IMR-90 (cell line): Measurements from ENCODE around the gene TRMT2B. TPM values are rescaled to one million over a fixed set of nuclear protein-coding genes. Genes with fewer than 3 reads are reported as not detected.

Experiments
- ATAC-seq: fragments of 200-7000 bp; cut with Tn5 transposase; 2 replicates; pipeline ENCODE4 v1.9.1; 2020; ENCODE audit warnings: low read depth, mild to moderate bottlenecking, moderate library complexity
- BruUV-seq: library from RNA; stranded (reverse); fragments of 400-500 nt; replicated peaks from 2 replicates; lab custom pipeline; 2021; lab: Mats Ljungman, UMichigan
- CTCF ChIA-PET: fragments of 300-600 bp; formaldehyde crosslinking; extraction: SDS; loops from one replicate; lab custom pipeline; 2021; ENCODE audit warnings: antibody characterized with exemption; lab: Yijun Ruan, JAX
- POLR2A ChIA-PET: fragments of 300-600 bp; sonication (Branson Sonifier 250); formaldehyde crosslinking; loops from one replicate; lab custom pipeline; 2022; ENCODE audit warnings: antibody characterized with exemption; ENCODE audit not compliant: unreplicated experiment; lab: Charles Lee
- DNase-seq: peaks from one replicate; pipeline ENCODE4 v3.0.0; 2013
- H2AFZ ChIP-seq: replicated peaks from 2 replicates; pipeline ENCODE3; 2013; ENCODE audit warnings: low read length, mild to moderate bottlenecking; ENCODE audit not compliant: poor library complexity
- H2AK5ac ChIP-seq: 2 replicates; pipeline ENCODE4 v1.6.1; 2013; ENCODE audit warnings: low read depth, low read length, inconsistent platforms
- H2AK9ac ChIP-seq: replicated peaks from 2 replicates; pipeline ENCODE3; 2013; ENCODE audit warnings: mild to moderate bottlenecking, low read depth, low read length, moderate library complexity; ENCODE audit not compliant: poor library complexity
- H2BK120ac ChIP-seq: 2 replicates; pipeline ENCODE4 v1.6.1; 2013; ENCODE audit warnings: low read depth, low read length, inconsistent platforms
- H2BK15ac ChIP-seq: 3 replicates; pipeline ENCODE4 v1.6.1; 2013; ENCODE audit warnings: low read depth, low read length, inconsistent platforms
- H2BK20ac ChIP-seq: 2 replicates; pipeline ENCODE4 v1.6.1; 2013; ENCODE audit warnings: low read depth, mild to moderate bottlenecking, inconsistent platforms, low read length, moderate library complexity
- H2BK5ac ChIP-seq: 2 replicates; pipeline ENCODE4 v1.6.1; 2013; ENCODE audit warnings: mild to moderate bottlenecking, low read depth, low read length, inconsistent platforms; ENCODE audit not compliant: poor library complexity, severe bottlenecking
- H3K14ac ChIP-seq: replicated peaks from 2 replicates; pipeline ENCODE4 v1.6.1; 2013; ENCODE audit warnings: low read depth, low read length, inconsistent platforms
- H3K18ac ChIP-seq: 2 replicates; pipeline ENCODE4 v1.6.1; 2013; ENCODE audit warnings: low read depth, low read length, control low read depth
- H3K23ac ChIP-seq: 2 replicates; pipeline ENCODE4 v1.6.1; 2013; ENCODE audit warnings: low read depth, low read length, inconsistent platforms
- H3K27ac ChIP-seq: 2 replicates; pipeline ENCODE4 v1.5.1; 2013; ENCODE audit warnings: mild to moderate bottlenecking, control low read depth, low read length; ENCODE audit not compliant: insufficient read depth
- H3K27me3 ChIP-seq: 2 replicates; pipeline ENCODE4 v1.6.1; 2013; ENCODE audit warnings: low read length; ENCODE audit not compliant: control insufficient read depth, insufficient read depth
- H3K36me3 ChIP-seq: 2 replicates; pipeline ENCODE4 v1.6.1; 2013; ENCODE audit warnings: low read length, mixed read lengths; ENCODE audit not compliant: control insufficient read depth, insufficient read depth
- H3K4ac ChIP-seq: 2 replicates; pipeline ENCODE4 v1.6.1; 2013; ENCODE audit warnings: low read depth, low read length, inconsistent platforms
- H3K4me1 ChIP-seq: 2 replicates; pipeline ENCODE4 v1.6.1; 2013; ENCODE audit warnings: low read length, mixed read lengths; ENCODE audit not compliant: control insufficient read depth, insufficient read depth
- H3K4me2 ChIP-seq: 2 replicates; pipeline ENCODE4 v1.6.1; 2013; ENCODE audit warnings: low read depth, mild to moderate bottlenecking, control low read depth, low read length, moderate library complexity
- H3K4me3 ChIP-seq: 2 replicates; pipeline ENCODE4 v1.5.1; 2013; ENCODE audit warnings: low read depth, mild to moderate bottlenecking, control low read depth, low read length, moderate library complexity; ENCODE audit not compliant: insufficient read depth
- H3K56ac ChIP-seq: 2 replicates; pipeline ENCODE4 v1.6.1; 2013; ENCODE audit warnings: low read length, inconsistent platforms; ENCODE audit not compliant: insufficient read depth; ENCODE audit errors: extremely low read depth
- H3K79me1 ChIP-seq, 2 experiments: 2 replicates each; pipeline ENCODE4 v1.6.1; 2013; ENCODE audit warnings: low read length in 2 of 2, inconsistent platforms in 1 of 2, low read depth in 1 of 2
- H3K9ac ChIP-seq: 2 replicates; pipeline ENCODE4 v1.6.1; 2013; ENCODE audit warnings: low read depth, low read length, control low read depth
- H3K9me1 ChIP-seq: 2 replicates; pipeline ENCODE4 v1.6.1; 2013; ENCODE audit warnings: low read length, inconsistent platforms; ENCODE audit not compliant: insufficient read depth
- H3K9me3 ChIP-seq: 2 replicates; pipeline ENCODE4 v1.6.1; 2013; ENCODE audit warnings: low read length; ENCODE audit not compliant: control insufficient read depth, insufficient read depth
- H4K20me1 ChIP-seq: 2 replicates; pipeline ENCODE4 v1.6.1; 2013; ENCODE audit warnings: low read length, inconsistent platforms; ENCODE audit not compliant: insufficient read depth
- H4K5ac ChIP-seq: 2 replicates; pipeline ENCODE4 v1.6.1; 2013; ENCODE audit warnings: mild to moderate bottlenecking, low read depth, low read length, control low read depth
- H4K8ac ChIP-seq, 2 experiments: 2 replicates each; pipeline ENCODE4 v1.6.1; 2013; ENCODE audit warnings: low read depth in 2 of 2, low read length in 2 of 2, control low read depth in 1 of 2, inconsistent platforms in 1 of 2
- H4K91ac ChIP-seq: 2 replicates; pipeline ENCODE4 v1.6.1; 2013; ENCODE audit warnings: low read depth, low read length, inconsistent platforms; ENCODE audit not compliant: insufficient read depth
- BHLHE40 ChIP-seq: fragments of 150-350 bp; IDR thresholded peaks from 2 replicates; pipeline ENCODE4 v1.6.1; 2016; ENCODE audit warnings: mild to moderate bottlenecking, low read depth, low read length
- CTCF ChIP-seq: conservative IDR thresholded peaks from 2 replicates; pipeline ENCODE4 v1.5.1; 2012; ENCODE audit warnings: mild to moderate bottlenecking, low read depth, low read length, improper control_type of control experiment
- FOS ChIP-seq: fragments of 150-350 bp; IDR thresholded peaks from 2 replicates; pipeline ENCODE4 v1.6.1; 2016; ENCODE audit warnings: low read depth, low read length
- MAZ ChIP-seq: IDR thresholded peaks from 2 replicates; pipeline ENCODE4 v1.6.1; 2012; ENCODE audit warnings: low read depth, mild to moderate bottlenecking, low read length, improper control_type of control experiment, moderate library complexity, borderline replicate concordance
- MXI1 ChIP-seq: IDR thresholded peaks from 2 replicates; pipeline ENCODE4 v1.6.1; 2012; ENCODE audit warnings: low read depth, mild to moderate bottlenecking, low read length, moderate library complexity, borderline replicate concordance
- NFE2L2 ChIP-seq: fragments of 150-350 bp; IDR thresholded peaks from 2 replicates; pipeline ENCODE4 v1.6.1; 2016; ENCODE audit warnings: low read depth, mild to moderate bottlenecking, low read length
- POLR2A ChIP-seq: IDR thresholded peaks from 2 replicates; pipeline ENCODE4 v1.6.1; 2012; ENCODE audit warnings: mild to moderate bottlenecking, low read depth, low read length
- RAD21 ChIP-seq: IDR thresholded peaks from 2 replicates; pipeline ENCODE4 v1.6.1; 2012; ENCODE audit warnings: low read length, improper control_type of control experiment
- SMC3 ChIP-seq: fragments of 150-350 bp; IDR thresholded peaks from 2 replicates; pipeline ENCODE4 v1.6.1; 2016; ENCODE audit warnings: low read depth, mild to moderate bottlenecking, antibody characterized with exemption, low read length, moderate library complexity
- WGBS, 2 experiments: methylation state at CpG; one replicate each; pipeline versions ENCODE4 v1.1.5 to v1.1.7; 2013; ENCODE audit warnings: missing lambda C conversion rate in 2 of 2; ENCODE audit not compliant: insufficient read length in 1 of 2; ENCODE audit errors: extremely low coverage in 2 of 2; 5-methylcytosine and 5-hydroxymethylcytosine counted together
- dilution Hi-C: fragments of 300-500 bp; cut with HindIII; formaldehyde crosslinking; loops from one replicate; pipeline ENCODE4 v1.14.3; 2018; ENCODE audit warnings: low sequenced_read_pairs; ENCODE audit not compliant: unreplicated experiment
- in situ Hi-C: fragments of 300-500 bp; cut with MboI; formaldehyde crosslinking; loops from 3 replicates; pipeline ENCODE4 v1.14.3; 2019; ENCODE audit warnings: low sequenced_read_pairs, inconsistent platforms, mixed read lengths
- intact Hi-C: fragments of 100-400 bp; cut with micrococcal nuclease; formaldehyde crosslinking; loops from 2 replicates; pipeline ENCODE4 v1.10.0; 2022
- polyA plus RNA-seq, 3 experiments: library from polyadenylated mRNA; depleted of rRNA; stranded (reverse); fragments of >200 nt; gene quantifications; 2 replicates each; pipeline ENCODE4 v1.2.3, GENCODE V29; 2012; ENCODE audit warnings: low replicate concordance in 1 of 3
- total RNA-seq: library from RNA; depleted of rRNA; stranded (reverse); fragments of >200 nt; gene quantifications from 2 replicates; pipeline ENCODE4 v1.2.3, GENCODE V29; 2012

TRMT2B gene
- total and polyA plus RNA-seq, 2 of the 4 experiments (the other 2 are of a cell fraction): 7.7 to 13.4 TPM

GRCh38 chrX:101081231-101081630 is 29.3 kb upstream of the TRMT2B start:
- intact Hi-C loops: no loop called here
- no peak overlapping the region for H3K18ac ChIP-seq
- H3K79me1 ChIP-seq: no peaks in the 10 kb centered on the region; a peak in 1 of 4 replicates
- no peaks in the 10 kb centered on the region for H3K27me3 ChIP-seq
- no peak overlapping the region for H2BK5ac ChIP-seq
- no peak for DNase-seq
- no peak overlapping the region for H3K27ac ChIP-seq
- no peak overlapping the region for H3K14ac ChIP-seq
- no peak overlapping the region for H2BK15ac ChIP-seq
- BruUV-seq: no TSS peak
- WGBS, 2 experiments: 42% methylated on average over 2 of the region's 3 CpGs; no CpG with 5 or more reads in 1 of the 2 experiments
- H3K4me3 ChIP-seq: no peak overlapping the region
- H3K23ac ChIP-seq: no peak overlapping the region
- TF ChIP-seq CTCF (no peak), SMC3 (no peak), MAZ (no peak), BHLHE40 (no peak), NFE2L2 (no peak), FOS (no peak), MXI1 (no peak), RAD21 (no peak), POLR2A (no peak)
- ChIA-PET CTCF (interaction anchor here (0.6 kb wide), 1 partner anchor 266 kb away, joined by 6 read pairs; no protein-coding TSS in a partner anchor), POLR2A (no interaction called here)
- ATAC-seq: no peak
- dilution Hi-C loops: no loop called here
- H3K4me1 ChIP-seq: no peaks in the 10 kb centered on the region
- H3K4ac ChIP-seq: no peak overlapping the region
- H3K9me3 ChIP-seq: no peaks in the 10 kb centered on the region
- in situ Hi-C loops: no loop called here
- no peak overlapping the region for H4K8ac ChIP-seq
- no peak overlapping the region for H2AFZ ChIP-seq
- no peak overlapping the region for H4K91ac ChIP-seq
- no peak overlapping the region for H2BK20ac ChIP-seq
- H3K36me3 ChIP-seq: no peaks in the 10 kb centered on the region
- H3K9me1 ChIP-seq: 0 out of 2 replicates have a peak, but pooled peaks cover 2% of the 10 kb centered on the region
- no peaks in the 10 kb centered on the region; the same call in 1 of the 2 replicates for H4K20me1 ChIP-seq
- H3K9ac ChIP-seq: no peak overlapping the region
- H4K5ac ChIP-seq: no peak overlapping the region
- no peak overlapping the region for H2BK120ac ChIP-seq
- no peak overlapping the region for H3K56ac ChIP-seq
- H2AK9ac ChIP-seq: no peak overlapping the region
- no peak overlapping the region; the same call in 1 of the 2 replicates for H3K4me2 ChIP-seq
- H2AK5ac ChIP-seq: no peak overlapping the region
